ENCODE results near the gene ARL6IP4.

DNA sequence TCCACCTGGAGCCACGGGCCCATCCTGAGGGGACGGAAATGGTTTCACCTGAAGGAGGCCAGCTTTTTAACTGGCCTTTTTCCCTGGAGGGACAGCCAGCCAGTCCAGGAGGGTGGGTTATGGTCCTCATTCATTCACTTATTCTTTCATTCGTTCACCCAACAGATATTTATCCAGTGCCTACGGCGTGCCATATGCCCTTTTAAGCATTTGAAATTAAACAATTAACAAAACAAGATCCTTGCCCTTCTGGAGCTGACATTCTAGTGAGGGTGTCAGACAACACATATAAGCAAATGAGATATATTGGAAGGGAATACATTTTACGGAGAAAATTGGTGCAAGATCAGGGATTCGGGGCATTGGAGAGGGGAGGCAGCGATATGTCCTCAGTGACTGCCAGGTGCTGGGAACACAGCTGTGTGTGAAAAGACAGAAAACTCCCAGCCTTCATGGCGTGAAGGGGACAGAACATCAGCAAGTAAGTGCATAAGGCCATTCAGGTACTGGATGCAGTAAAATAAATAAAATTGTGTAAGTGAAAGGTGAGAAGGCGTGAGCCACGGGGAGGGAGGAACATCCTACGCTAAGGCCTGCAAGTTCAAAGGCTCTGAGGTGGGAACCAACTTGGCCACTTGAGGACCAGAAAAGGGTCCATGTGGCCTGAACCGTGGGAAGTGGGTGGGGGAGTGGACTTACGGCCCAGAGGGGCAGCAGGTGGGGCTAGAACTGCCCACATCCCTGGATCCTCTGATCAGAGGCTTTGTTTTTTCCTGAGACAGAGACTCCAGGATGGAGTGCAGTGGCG is 13.5 kb upstream of the ARL6IP4 start:
- TF ChIP-seq FOXM1 (IDR thresholded peaks at IDR 0.05; ENCODE audit: borderline replicate concordance, low read depth) (no peak), CREB1 (IDR thresholded peaks at IDR 0.05; ENCODE audit: low read depth) (no peak), YY1 (IDR thresholded peaks at IDR 0.05; ENCODE audit: low read depth) (no peak), EP300 (IDR thresholded peaks at IDR 0.05; ENCODE audit: borderline replicate concordance) (no peak), TAF1 (IDR thresholded peaks at IDR 0.05; ENCODE audit: low read depth) (no peak), RAD21 (IDR thresholded peaks at IDR 0.05; ENCODE audit: low read depth) (no peak), EGR1 (IDR thresholded peaks at IDR 0.05) (no peak), NFIC (IDR thresholded peaks at IDR 0.05) (no peak), CEBPB (IDR thresholded peaks at IDR 0.05) (no peak)
- TF ChIP-seq, protein P1, sequence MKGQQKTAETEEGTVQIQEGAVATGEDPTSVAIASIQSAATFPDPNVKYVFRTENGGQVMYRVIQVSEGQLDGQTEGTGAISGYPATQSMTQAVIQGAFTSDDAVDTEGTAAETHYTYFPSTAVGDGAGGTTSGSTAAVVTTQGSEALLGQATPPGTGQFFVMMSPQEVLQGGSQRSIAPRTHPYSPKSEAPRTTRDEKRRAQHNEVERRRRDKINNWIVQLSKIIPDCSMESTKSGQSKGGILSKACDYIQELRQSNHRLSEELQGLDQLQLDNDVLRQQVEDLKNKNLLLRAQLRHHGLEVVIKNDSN (IDR thresholded peaks at IDR 0.05) = no peak
- TF ChIP-seq, protein P2, sequence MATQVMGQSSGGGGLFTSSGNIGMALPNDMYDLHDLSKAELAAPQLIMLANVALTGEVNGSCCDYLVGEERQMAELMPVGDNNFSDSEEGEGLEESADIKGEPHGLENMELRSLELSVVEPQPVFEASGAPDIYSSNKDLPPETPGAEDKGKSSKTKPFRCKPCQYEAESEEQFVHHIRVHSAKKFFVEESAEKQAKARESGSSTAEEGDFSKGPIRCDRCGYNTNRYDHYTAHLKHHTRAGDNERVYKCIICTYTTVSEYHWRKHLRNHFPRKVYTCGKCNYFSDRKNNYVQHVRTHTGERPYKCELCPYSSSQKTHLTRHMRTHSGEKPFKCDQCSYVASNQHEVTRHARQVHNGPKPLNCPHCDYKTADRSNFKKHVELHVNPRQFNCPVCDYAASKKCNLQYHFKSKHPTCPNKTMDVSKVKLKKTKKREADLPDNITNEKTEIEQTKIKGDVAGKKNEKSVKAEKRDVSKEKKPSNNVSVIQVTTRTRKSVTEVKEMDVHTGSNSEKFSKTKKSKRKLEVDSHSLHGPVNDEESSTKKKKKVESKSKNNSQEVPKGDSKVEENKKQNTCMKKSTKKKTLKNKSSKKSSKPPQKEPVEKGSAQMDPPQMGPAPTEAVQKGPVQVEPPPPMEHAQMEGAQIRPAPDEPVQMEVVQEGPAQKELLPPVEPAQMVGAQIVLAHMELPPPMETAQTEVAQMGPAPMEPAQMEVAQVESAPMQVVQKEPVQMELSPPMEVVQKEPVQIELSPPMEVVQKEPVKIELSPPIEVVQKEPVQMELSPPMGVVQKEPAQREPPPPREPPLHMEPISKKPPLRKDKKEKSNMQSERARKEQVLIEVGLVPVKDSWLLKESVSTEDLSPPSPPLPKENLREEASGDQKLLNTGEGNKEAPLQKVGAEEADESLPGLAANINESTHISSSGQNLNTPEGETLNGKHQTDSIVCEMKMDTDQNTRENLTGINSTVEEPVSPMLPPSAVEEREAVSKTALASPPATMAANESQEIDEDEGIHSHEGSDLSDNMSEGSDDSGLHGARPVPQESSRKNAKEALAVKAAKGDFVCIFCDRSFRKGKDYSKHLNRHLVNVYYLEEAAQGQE (IDR thresholded peaks at IDR 0.05; ENCODE audit: low read depth) = no peak
- TF ChIP-seq, protein P3, sequence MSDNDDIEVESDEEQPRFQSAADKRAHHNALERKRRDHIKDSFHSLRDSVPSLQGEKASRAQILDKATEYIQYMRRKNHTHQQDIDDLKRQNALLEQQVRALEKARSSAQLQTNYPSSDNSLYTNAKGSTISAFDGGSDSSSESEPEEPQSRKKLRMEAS (IDR thresholded peaks at IDR 0.05) = no peak
